Hypothalamus (tissue), 51 donors: ENCODE measurements around the gene SRSF9.
A peak's percentile ranks its signal among the peaks of the same experiment; 100 is the strongest.
"Not testable (repeated sequence)": the region's sequence is repeated elsewhere in the genome, so short reads cannot be mapped to it uniquely, and the experiment has no call there.

Experiments used
- DNase-seq, 51 donors: peaks; one replicate each; lab custom pipeline; 2025; lab: John Stamatoyannopoulos, UW

Gene SRSF9

DNA sequence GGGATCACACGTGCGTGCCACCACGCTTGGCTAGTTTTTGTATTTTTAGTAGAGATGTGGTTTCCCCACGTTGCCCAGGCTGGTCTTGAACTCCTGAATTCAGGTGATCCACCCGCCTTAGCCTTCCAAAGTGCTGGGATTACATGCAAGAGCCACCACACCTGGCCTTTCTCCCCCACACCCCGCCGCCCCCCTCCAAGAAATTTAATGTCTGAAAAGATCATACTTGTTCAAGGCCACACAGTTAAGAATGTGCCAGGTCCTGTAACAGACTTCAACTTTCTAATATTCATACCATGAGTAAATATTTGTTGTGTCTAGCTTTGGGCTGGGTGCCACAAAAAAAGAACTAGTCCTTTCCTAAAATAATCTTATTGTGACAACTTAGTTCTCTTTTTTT, 14.2 kb downstream of the SRSF9 start:
- DNase-seq, result no peak

DNA sequence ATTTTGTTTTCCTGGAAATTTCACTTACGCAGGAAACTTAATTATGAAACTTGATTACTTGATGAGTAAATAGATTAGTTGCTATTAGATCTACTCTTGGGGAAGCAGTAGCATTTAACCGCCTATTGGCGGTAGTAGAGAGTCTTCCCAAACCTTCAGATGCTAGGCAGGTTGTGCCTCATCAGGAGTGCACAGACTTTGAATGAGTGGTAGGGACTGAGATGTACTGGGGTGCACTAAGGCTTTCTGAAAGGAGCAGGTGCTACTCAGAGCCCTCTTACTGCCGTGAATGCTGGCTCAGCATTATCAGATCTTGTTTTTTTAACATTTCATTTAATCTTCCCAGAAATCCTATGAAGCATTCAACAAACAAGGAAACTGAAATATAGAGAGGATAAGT, 15.6 kb downstream of the SRSF9 start:
- no peak for DNase-seq

- no peak for DNase-seq
Measured at GRCh38 chr12:120453060-120453750, 16.3 kb downstream of the SRSF9 start.

DNA sequence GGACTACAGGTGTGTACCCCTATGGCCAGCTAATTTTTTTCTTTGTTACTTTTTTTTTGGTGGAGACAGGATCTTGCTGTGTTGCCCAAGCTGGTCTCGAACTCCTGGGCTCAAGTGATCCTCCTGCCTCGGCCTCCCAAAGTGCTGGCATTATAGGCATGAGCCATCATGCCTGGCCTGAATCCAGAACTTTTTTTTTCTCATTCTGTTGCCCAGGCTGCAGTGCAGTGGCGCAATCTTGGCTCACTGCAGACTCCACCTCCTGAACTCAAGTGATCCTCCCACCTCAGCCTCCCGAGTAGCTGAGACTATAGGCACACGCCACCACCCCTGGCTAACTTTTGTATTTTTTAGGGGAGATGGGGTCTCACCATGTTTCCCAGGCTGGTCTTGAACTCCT, 17.0 kb downstream of the SRSF9 start:
- DNase-seq, result not testable (repeated sequence)

DNA sequence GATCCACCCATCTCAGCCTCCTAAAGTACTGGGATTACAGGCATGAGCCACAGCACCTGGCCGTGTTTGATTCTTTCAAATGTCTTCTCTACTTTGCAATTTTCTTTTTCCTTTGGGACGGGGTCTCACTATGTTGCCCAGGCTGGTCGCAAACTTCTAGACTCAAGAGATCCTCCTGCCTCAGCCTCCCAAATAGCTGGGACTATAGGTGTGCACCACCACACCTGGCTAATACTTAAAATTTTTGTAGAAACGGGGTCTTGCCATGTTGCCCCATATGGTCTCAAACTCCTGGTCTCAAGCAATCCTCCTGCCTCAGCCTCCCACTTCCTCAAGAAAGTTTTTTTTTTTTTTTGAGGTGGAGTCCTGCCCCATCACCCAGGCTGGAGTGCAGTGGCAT, 21.6 kb downstream of the SRSF9 start:
- DNase-seq, result no peak

GRCh38 chr12:120446844-120447178, 22.7 kb downstream of the SRSF9 start:
- not testable (repeated sequence) for DNase-seq

DNA sequence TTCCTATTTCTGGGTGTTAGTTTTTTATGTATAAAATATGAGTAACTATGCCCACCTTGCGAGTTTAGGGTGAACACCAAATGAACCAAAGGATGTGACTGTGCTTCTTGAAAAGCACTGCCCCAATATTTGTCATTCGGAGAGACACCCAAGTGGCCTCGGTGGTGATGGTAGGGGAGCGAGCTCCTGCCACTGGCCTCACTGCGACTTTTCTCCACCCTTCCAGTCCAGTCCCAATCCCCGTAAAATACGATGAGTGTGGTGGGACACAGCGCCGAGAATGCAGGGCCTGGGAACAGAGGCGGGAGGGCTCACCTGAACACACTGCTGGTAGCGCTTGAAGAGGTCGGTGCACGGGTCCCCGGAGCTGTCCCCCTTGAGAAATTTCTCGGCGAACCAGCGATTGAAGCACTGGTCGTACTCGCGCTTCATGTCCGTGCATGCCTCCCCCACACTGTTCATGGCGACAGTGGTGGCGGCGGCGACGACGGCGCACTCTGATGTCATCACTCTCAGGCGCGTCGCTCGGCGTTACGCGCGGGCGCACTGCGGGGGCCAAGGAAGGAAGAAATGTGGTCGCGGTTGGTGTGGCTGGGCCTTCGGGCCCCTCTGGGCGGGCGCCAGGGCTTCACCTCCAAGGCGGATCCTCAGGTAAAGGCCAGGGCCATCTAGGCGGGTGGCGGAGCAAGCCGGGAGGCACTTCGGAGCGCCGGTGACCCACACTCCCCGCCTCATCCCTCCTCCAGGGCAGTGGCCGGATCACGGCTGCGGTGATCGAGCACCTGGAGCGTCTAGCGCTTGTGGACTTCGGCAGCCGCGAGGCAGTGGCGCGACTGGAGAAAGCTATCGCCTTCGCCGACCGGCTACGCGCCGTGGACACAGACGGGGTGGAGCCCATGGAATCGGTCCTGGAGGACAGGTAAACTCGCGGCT, 23.4 kb downstream of the SRSF9 start, which contains the start of the genes GATC and TRIAP1:
TSS of gene GATC (plus strand) at position 534 of the 933 bp plus-strand sequence. CDS start at position 571, 37 bp downstream.
TSS of gene TRIAP1 (minus strand) at position 474 of the 933 bp plus-strand sequence. CDS start at position 462, 12 bp downstream.
- DNase-seq, result peak; percentile 11 to 90 (median 74)

GRCh38 chr12:120444676-120445075, 24.9 kb downstream of the SRSF9 start:
- DNase-seq, result no peak

DNA sequence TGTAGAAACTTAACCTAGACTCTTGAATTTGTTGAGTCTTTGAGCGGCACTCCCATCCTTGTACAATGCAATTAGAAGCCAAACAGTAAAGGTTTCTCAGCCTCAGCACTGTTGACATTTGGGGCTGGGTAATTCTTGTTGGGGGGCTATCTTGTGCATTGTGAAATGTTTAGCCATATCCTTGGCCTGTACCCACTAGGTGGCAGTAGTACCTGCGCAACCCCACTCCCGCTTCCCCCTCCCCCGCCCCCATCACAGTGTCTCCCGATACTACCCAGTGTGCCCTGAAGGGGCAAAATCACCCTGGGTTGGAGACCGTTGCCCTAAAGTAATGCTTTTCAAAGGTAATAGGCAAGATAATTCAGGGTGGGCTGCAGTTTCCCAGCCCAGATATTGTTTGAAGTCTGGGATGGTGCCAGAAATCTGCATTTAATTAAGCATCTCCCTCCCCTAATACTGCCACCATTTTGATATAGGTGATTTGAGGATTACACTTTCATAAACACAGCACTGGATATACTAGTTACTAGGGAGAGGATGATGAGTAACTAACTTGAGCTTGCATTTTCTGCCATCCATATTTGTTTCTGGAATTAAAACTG, 29.8 kb downstream of the SRSF9 start:
- peak in 33 of 51 donors; percentile 0 to 57 (median 10) for DNase-seq

DNA sequence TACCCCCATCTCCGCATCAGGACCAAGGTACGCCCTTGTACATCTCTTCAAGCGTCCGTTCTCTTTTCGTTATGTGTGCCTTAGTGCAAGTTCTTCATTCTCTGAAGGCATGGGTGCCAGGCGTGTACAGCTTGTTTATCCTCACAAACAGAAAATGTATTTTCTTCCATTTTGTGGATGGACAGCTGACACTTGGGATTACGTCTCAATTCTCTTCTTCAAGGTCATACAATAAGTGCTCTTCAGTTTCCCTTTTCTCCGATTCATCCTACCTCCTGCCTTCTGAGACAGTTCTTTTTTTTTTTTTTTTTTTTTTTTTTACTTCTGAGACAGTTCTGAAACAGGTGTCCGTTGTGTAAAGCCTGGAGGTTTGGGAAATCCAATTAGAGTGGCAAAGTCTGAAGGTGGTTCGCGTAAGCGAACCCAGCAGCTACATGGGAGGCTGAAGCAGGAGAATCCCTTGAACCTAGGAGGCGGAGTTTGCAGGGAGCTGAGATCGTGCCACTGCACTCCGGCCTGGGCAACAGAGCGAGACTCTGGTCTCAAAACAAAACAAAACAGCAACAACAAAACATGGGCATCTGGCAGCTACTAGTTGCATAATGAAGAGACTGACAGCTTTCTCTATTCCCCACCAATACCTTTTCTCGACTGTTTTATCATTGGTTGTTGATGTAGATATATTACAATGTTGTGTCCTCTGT, 30.9 kb downstream of the SRSF9 start:
- DNase-seq, result no peak

GRCh38 chr12:120437735-120438494, 31.6 kb downstream of the SRSF9 start, which contains the start of gene COX6A1:
Gene COX6A1 (plus strand): TSS chr12:120438113. CDS start chr12:120438127, 14 bp downstream.
- DNase-seq, result peak; percentile 47 to 96 (median 88)

- DNase-seq, result no peak
Measured at GRCh38 chr12:120432772-120433525, 36.6 kb downstream of the SRSF9 start.

DNA sequence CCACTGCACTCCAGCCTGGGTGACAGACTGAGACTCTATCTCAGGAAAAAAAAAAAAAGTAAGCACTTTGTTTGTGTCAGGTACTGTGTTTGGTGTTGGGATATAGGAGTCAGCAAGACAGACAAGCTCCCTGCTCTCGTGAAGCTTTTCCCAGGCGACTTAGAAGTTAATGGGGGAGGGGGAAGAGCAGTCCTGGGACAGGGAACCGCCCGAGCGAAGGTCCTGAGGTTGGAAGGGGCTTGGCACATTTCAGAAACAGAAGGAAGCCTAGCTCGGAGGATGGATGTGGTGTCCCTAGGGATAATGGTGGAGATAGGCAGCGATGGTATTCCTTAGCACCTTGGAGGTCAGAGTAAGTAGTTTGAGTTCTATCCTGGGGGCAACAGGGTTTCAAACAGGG, 40.2 kb downstream of the SRSF9 start:
- no peak for DNase-seq

- no peak for DNase-seq
Measured at GRCh38 chr12:120428597-120429229, 40.8 kb downstream of the SRSF9 start.

DNA sequence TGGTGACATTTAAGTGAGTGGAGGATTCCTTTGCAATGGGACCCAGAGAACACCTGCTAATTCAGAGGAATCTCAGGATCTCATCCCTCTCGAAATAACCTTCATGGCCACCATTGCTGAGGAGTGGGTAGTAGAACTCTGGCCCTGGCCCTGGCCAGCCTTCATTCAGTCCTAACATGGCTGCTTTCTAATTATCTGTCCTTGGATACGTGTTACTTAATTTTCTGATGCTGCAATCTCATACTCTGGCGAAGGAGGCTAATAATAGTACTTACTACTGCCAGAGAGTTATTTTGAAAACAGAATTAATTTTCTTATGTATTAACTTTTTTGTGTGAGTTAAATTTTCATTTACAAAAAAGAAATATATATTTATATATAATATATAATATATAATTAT, 43.8 kb downstream of the SRSF9 start:
- no peak for DNase-seq

DNA sequence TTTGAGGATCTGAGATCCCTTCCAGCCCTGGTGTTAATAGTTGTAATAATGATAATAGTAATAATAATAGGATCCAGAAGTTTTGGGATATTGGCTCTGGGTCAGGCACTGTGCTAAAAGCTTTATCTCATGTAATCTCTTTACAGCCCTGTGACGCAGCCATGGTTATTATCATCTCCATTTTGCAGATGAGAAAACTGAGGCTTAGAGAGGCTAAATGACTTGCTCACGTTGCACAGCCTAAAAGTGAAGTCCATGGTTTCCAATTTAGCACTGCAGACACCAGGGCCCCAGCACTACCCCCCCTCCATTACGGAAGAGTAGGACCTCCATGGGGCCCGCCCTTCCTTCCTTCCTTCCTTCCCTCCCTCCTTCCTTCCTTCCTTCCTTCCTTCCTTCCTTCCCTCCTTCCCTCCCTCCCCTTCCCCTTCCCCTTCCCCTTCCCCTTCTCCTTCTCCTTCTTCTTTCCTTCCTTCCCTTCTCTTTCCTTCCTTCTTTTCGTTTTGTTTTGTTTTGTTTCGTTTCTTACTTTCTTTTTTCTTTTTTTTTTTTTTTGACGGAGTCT, 46.6 kb downstream of the SRSF9 start:
- no peak for DNase-seq

- DNase-seq, result no peak
Measured at GRCh38 chr12:120421701-120422100, 47.8 kb downstream of the SRSF9 start.

GRCh38 chr12:120417917-120418580, 51.5 kb downstream of the SRSF9 start:
- no peak for DNase-seq
